ENCODE data around the gene C22orf42.
"Not testable (repeated sequence)": the region's sequence is repeated elsewhere in the genome, so short reads cannot be mapped to it uniquely, and the experiment has no call there.

C22orf42 gene

GRCh38 chr22:32185821-32186220, 26.7 kb upstream of the C22orf42 start:
- no peak for DNase-seq (ENCODE audit: low read depth in 2 of 2)

GRCh38 chr22:32183625-32184024, 24.5 kb upstream of the C22orf42 start:
- no peak for DNase-seq (ENCODE audit: low read depth in 2 of 2)

DNA sequence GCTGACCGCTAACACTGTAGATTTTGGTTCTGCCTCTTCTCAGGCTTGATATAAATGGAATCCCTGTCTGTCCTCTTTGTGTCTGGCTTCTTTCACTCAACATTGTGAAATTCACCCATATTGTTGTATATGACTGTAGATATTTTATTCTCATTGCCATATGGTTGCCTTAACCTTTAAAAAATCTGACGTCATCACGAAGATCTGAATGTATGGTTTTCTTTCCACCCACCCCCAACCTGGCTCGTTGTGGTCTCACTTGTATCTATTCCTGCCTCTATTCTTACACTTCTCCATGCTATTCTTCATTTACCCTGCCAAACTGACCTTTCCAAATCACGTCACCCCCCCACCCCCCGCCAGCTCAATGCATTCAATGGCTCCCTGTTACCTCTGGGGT, 21.9 kb upstream of the C22orf42 start:
- DNase-seq (ENCODE audit: low read depth in 2 of 2), result no peak

- no peak for DNase-seq (ENCODE audit: low read depth in 2 of 2)
These were observed 18.2 kb upstream of the C22orf42 start for GRCh38 chr22:32177221-32177765.

GRCh38 chr22:32175683-32176644, 16.9 kb upstream of the C22orf42 start:
- DNase-seq (ENCODE audit: low read depth in 2 of 2), result no peak

- DNase-seq (ENCODE audit: low read depth in 2 of 2), result no peak
These were observed 16.0 kb upstream of the C22orf42 start for GRCh38 chr22:32175115-32175514.

DNA sequence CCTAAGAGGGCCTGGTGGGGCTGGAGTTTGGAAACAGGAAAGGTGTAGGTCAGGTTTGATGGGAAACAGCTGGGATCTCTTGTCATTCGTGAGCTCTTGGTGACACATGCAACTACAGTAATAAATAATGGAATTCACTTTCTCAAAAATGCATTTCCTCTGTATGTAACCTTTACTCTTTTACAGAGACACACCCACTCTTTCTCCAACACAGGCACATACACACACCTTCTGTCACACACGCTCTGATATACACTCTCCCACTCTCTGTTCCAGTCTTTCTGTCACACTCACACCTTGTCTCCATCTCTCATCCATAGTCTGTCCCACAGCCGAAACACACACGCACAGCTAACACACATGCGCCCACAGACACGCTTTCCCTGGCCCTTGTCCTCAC, 6.6 kb upstream of the C22orf42 start:
- DNase-seq (ENCODE audit: low read depth in 2 of 2), result no peak

- no peak for DNase-seq (ENCODE audit: low read depth in 2 of 2)
These were observed 5.2 kb upstream of the C22orf42 start for GRCh38 chr22:32164075-32164860.

DNA sequence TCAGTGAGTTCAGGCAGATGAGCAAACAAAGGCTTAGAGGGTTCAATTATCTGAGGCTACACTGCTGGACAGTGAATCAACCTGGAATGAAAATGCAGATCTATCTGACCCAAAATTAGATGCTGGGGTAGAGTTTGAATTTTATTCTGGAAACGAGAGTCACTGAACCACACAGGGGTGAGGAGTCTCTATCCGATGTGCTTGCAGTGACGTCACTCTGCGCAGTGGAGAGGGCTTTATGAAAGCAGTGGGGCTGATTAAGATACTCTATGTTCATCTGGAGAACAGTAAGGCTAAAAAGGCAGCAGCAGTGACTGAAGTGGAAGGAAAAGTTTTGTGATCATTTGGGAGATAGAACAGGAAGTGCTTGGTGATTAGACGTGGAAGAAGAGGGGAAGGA, 1.3 kb upstream of the C22orf42 start:
- not testable (repeated sequence) for DNase-seq (ENCODE audit: low read depth in 2 of 2)

GRCh38 chr22:32157632-32158031, 1.5 kb downstream of the C22orf42 start:
- DNase-seq (ENCODE audit: low read depth in 2 of 2), result not testable (repeated sequence)

DNA sequence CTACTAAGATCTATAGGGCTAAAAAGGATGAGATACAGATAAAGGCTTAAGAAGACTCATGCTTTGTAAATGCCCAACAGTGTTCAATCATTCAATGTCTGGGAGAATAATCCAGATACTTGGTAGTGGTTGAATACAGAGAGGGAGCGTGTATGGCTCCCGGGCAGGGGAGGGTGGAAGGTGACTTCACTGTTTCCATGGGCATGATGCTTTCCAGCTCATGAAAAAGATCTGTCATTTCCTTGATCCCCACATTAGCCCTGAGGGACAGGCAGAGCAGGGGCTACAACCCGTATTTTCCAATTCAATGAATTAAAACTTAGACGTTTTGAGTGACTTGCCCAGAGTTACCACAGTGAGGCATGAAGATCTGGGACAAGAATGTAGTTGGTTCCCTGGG, 4.4 kb downstream of the C22orf42 start:
- DNase-seq (ENCODE audit: low read depth in 2 of 2), result not testable (repeated sequence)

GRCh38 chr22:32151641-32152040, 7.5 kb downstream of the C22orf42 start:
- not testable (repeated sequence) for DNase-seq (ENCODE audit: low read depth in 2 of 2)

GRCh38 chr22:32150647-32151046, 8.5 kb downstream of the C22orf42 start:
- not testable (repeated sequence) for DNase-seq (ENCODE audit: low read depth in 2 of 2)

GRCh38 chr22:32148372-32148771, 10.7 kb downstream of the C22orf42 start:
- DNase-seq (ENCODE audit: low read depth in 2 of 2), result not testable (repeated sequence)

GRCh38 chr22:32147128-32147527, 12.0 kb downstream of the C22orf42 start:
- DNase-seq (ENCODE audit: low read depth in 2 of 2), result not testable (repeated sequence)

- DNase-seq (ENCODE audit: low read depth in 2 of 2), result no peak
These were observed 14.4 kb downstream of the C22orf42 start for GRCh38 chr22:32144496-32145274.

DNA sequence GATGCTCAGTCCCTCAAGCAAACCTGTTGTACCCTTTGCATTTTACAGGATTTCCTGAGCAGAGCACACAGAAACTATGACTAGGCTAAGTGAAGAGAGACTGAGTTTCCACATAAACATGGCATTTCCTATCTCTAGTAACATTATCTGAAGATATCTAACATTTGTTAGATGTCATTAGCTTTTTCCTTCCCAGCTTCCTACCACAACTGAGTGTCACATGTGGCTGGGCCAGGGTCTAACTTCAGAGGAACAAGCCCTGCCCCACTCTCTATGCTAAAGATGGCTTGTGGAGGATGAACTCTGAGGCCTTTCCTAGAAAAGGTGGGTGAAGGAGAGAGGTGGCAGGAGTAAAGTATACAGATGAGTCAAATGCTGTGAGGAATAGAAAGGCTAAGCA, 16.5 kb downstream of the C22orf42 start:
- no peak for DNase-seq (ENCODE audit: low read depth in 2 of 2)

DNA sequence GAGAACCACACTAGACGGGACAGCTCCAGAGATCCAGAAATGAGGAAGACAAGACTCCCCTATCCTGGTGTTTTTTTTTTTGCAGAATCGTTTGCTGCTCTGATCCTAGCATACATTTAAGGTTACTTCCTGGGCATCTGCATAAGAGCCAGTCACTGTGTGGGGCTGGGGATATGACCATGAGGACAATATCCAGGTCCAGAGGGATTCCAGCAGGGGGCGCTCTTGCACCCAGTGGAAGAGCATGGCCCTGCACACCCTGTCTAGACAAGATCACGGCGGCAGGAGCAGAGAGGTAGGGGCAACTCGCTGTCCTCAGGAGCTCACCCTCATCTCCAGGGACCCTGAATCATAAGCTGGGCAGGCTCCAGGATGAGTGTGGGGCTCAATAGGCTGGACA, 18.4 kb downstream of the C22orf42 start:
- not testable (repeated sequence) for DNase-seq (ENCODE audit: low read depth in 2 of 2)

DNA sequence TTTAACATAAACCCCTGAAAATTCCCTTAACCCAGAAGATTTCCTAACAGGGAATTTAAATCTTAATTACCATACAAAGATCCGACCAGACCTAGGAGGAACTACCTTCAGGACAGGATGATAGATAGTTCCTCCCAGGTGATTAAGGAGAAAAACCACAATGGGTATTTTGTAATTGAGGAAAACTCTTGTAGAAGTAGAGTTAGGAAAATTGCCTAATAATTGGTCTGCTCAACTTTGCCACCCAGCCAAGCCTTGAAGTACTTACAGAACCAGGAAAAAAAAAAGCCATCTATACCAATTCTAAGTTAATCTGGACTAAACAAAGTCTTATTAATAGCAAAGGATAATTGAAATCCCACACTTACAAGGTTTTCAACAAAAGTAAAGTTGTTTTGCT, 20.5 kb downstream of the C22orf42 start:
- DNase-seq (ENCODE audit: low read depth in 2 of 2), result not testable (repeated sequence)

DNA sequence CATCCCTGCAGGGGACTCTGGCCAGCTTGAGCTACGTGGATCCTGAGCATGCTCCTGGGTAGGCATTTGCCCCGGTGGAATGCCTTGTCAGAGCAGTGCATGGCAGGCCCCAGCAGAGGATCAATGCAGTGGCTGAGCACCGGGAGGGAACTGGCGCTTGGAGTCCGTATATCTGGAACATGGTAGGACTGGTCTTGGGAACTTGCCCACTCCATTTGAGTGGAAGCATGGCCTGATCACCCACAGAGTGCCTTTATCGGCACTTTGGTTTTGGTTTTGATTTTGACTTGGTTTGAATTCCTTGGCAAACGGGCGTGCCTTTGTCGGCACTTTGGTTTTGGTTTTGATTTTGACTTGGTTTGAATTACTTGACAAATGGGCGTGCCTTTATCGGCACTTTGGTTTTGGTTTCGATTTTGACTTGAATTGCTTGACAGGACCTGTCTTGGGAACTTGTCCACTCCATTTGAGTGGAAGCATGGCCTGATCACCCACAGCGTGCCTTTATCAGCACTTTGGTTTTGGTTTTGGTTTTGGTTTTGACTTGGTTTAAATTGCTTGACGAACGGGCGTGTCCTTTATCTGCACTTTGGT, 21.3 kb downstream of the C22orf42 start:
- DNase-seq (ENCODE audit: low read depth in 2 of 2), result peak in 1 of 2 donors; percentile 36

- not testable (repeated sequence) for DNase-seq (ENCODE audit: low read depth in 2 of 2)
These were observed 22.2 kb downstream of the C22orf42 start for GRCh38 chr22:32136881-32137280.

Data from stimulated activated CD4-positive, alpha-beta T cell treated with anti-CD3 and anti-CD28 coated beads, Interleukin-4, amount 100 ng/mL, for 48 hours (primary cell).